ENCODE measurements around the gene RYR3. TPM values are rescaled to one million over a fixed set of nuclear protein-coding genes. Genes with fewer than 3 reads are reported as not detected.

RYR3 gene
- total and polyA plus RNA-seq, 7 donors = 2.5 to 159 (median 24.0) TPM

- Histone ChIP-seq H3K36me3 (ENCODE audit: insufficient read depth in 1 of 2, low read depth in 1 of 2) (no peaks in the 10 kb centered on the region), H3K4me3 (no peak overlapping the region), H3K27ac (no peak overlapping the region), H3K9me3 (no peaks in the 10 kb centered on the region), H3K4me1 (no peaks in the 10 kb centered on the region), H3K27me3 (ENCODE audit: insufficient read depth in 3 of 3, low read length in 2 of 3) (no peaks in the 10 kb centered on the region)
- DNase-seq = no peak
- peak in 2 of 4 donors; percentile 48 to 63 for ATAC-seq
- no peak for TF ChIP-seq CTCF (IDR thresholded peaks at IDR 0.05)
- WGBS, 3 donors = 94 to 98% (median 94%) methylated on average over 3 of the region's 3 CpGs
- intact Hi-C loops (cut with DNase I) = no loop called here
Observed at GRCh38 chr15:33370623-33371020, 59.9 kb downstream of the RYR3 start.

DNA sequence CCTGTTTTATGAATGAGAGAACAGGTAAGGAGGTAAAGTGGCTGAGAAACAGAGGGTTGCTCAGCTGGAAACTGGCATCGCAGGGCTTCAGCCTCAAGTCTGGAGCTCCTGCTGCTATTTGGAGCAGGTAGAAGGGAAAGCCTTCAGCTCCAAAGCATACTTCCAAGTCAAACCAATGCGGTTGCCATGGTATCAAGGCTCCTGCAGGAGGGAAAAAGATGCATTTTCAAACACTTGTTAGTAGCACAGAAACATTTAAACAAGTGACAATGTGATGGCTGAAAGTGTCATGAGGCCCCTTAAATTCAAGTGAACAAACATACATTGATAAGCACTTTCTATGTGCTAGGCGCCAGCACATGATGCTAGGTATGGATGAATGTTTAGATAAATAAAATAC, 60.4 kb downstream of the RYR3 start:
- Histone ChIP-seq H3K4me3 (no peak overlapping the region), H3K9me3 (no peaks in the 10 kb centered on the region), H3K4me1 (no peaks in the 10 kb centered on the region), H3K27me3 (ENCODE audit: insufficient read depth in 3 of 3, low read length in 2 of 3) (no peaks in the 10 kb centered on the region), H3K27ac (no peak overlapping the region), H3K36me3 (ENCODE audit: insufficient read depth in 1 of 2, low read depth in 1 of 2) (no peaks in the 10 kb centered on the region)
- no peak for ATAC-seq
- no peak for DNase-seq
- no peak for TF ChIP-seq CTCF (IDR thresholded peaks at IDR 0.05)
- WGBS, 3 donors = 92 to 97% (median 94%) methylated on average over 3 of the region's 3 CpGs
- intact Hi-C loops (cut with DNase I) = no loop called here

DNA sequence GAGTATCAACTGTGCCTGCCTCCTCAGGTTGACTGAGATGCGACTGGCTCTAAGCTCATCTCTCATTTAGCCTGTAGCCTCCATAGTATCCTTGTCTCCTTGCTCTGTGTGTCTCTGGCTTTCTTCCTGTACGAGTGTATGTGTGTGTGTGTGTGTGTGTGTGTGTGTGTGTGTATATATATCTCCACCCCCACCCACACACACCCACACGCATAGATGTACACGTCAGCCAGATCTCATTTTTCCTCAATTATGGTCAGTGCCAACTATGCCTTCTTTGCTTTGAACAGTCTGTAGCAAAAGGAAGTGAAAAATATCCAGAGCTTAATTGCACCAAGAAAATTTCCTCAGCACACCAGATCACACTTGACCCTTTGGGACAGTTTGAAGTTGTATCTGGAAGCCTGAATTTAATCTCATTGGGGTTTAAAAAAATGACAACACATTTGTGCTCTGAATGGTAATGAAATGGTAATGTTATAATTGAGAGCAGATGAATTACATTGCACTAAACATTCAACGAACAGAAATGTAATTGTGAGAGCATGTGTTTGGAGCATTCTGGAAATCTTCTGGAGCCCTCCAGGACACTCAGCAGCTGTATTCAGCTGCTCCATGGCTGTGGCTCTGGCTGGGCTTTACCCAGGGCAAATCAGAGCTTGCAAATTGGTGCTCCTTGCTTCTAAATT, 63.6 kb downstream of the RYR3 start:
- no peak for ATAC-seq
- 34 to 55% (median 38%) methylated on average over 5 of the region's 5 CpGs for WGBS, 3 donors
- no peak for TF ChIP-seq CTCF (IDR thresholded peaks at IDR 0.05)
- Histone ChIP-seq H3K36me3 (ENCODE audit: insufficient read depth in 1 of 2, low read depth in 1 of 2) (no peaks in the 10 kb centered on the region), H3K9me3 (no peaks in the 10 kb centered on the region), H3K27ac (no peak overlapping the region), H3K4me3 (no peak overlapping the region), H3K27me3 (ENCODE audit: insufficient read depth in 3 of 3, low read length in 2 of 3) (no peaks in the 10 kb centered on the region), H3K4me1 (peaks cover 4% of the 10 kb centered on the region)
- no peak for DNase-seq
- intact Hi-C loops (cut with DNase I) = no loop called here

DNA sequence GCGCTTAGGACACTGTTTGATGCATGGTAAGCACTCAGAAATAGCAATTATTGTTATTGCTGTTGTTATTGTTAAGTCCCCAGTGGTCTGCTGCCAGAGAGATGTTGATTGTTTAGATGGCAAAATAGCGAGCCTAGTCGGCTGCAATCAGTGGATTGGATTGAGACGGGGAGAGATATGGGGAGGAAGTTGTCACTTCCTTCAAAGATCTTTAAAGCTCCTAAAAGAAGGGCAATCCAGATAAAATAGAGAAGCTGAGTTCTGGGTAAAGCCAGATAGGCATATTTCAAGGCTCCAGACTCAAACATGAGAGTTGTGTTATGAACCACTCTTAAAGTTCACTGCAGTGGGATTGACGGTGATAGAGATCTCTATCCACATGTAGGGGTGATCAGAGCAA, 64.5 kb downstream of the RYR3 start:
- intact Hi-C loops (cut with DNase I) = no loop called here
- no peaks in the 10 kb centered on the region for H3K9me3 ChIP-seq
- no peak for DNase-seq
- TF ChIP-seq CTCF (IDR thresholded peaks at IDR 0.05) = no peak
- 68 to 75% (median 68%) methylated on average over 5 of the region's 5 CpGs for WGBS, 3 donors
- H3K27me3 ChIP-seq (ENCODE audit: insufficient read depth in 3 of 3, low read length in 2 of 3) = no peaks in the 10 kb centered on the region
- no peak overlapping the region for H3K4me3 ChIP-seq
- H3K27ac ChIP-seq = no peak overlapping the region
- H3K4me1 ChIP-seq = peaks cover 10% of the 10 kb centered on the region
- ATAC-seq = no peak
- no peaks in the 10 kb centered on the region for H3K36me3 ChIP-seq (ENCODE audit: insufficient read depth in 1 of 2, low read depth in 1 of 2)

GRCh38 chr15:33377204-33377603, 66.4 kb downstream of the RYR3 start:
- H3K4me3 ChIP-seq = no peak overlapping the region
- ATAC-seq (peak; percentile 58 to 69 (median 68)), DNase-seq (no peak)
- H3K36me3 ChIP-seq (ENCODE audit: insufficient read depth in 1 of 2, low read depth in 1 of 2) = no peaks in the 10 kb centered on the region
- H3K4me1 ChIP-seq = peaks cover 11% of the 10 kb centered on the region
- peak overlapping the region; percentile 64 for H3K27ac ChIP-seq
- no peaks in the 10 kb centered on the region for H3K27me3 ChIP-seq (ENCODE audit: insufficient read depth in 3 of 3, low read length in 2 of 3)
- no peaks in the 10 kb centered on the region for H3K9me3 ChIP-seq
- WGBS, 3 donors = 64 to 75% (median 65%) methylated on average over 4 of the region's 4 CpGs
- TF ChIP-seq CTCF (IDR thresholded peaks at IDR 0.05) = no peak
- intact Hi-C loops (cut with DNase I) = no loop called here

All from psoas muscle (tissue), 8 donors.